ENCODE results near the gene TEX19.

DNA sequence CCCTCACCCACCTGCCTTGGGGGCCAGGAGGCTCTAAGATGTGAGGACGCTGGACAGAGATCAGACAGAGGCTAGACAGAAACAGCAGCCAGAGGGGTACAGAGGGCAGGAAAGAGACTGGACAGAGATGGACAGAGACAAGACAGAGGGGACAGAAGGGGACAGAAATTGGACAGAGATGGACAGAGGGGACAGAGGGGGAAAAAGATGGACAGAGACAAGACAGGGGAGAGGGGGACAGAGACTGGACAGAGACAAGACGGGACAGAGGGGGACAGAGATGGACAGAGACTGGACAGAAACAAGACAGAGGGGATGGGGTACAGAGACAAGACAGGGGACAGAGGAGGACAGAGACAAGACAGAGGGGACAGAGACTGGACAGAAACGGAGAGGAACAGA is 28.7 kb downstream of the TEX19 start:
- TF ChIP-seq POLR2A (IDR thresholded peaks at IDR 0.05), result no peak
- TF ChIP-seq, protein P1, sequence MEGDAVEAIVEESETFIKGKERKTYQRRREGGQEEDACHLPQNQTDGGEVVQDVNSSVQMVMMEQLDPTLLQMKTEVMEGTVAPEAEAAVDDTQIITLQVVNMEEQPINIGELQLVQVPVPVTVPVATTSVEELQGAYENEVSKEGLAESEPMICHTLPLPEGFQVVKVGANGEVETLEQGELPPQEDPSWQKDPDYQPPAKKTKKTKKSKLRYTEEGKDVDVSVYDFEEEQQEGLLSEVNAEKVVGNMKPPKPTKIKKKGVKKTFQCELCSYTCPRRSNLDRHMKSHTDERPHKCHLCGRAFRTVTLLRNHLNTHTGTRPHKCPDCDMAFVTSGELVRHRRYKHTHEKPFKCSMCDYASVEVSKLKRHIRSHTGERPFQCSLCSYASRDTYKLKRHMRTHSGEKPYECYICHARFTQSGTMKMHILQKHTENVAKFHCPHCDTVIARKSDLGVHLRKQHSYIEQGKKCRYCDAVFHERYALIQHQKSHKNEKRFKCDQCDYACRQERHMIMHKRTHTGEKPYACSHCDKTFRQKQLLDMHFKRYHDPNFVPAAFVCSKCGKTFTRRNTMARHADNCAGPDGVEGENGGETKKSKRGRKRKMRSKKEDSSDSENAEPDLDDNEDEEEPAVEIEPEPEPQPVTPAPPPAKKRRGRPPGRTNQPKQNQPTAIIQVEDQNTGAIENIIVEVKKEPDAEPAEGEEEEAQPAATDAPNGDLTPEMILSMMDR (IDR thresholded peaks at IDR 0.05), result no peak
